ENCODE measurements around the gene CNPY1. TPM values are rescaled to one million over a fixed set of nuclear protein-coding genes. Genes with fewer than 3 reads are reported as not detected.

Gene CNPY1
- total RNA-seq, 5 donors from 2014 or later (not counting 1 experiment from before 2014, with no cell fraction given), result not detected

GRCh38 chr7:155467846-155468784 is 78.2 kb downstream of the CNPY1 start:
- 7% methylated on average over 69 of the region's 70 CpGs for WGBS (ENCODE audit: insufficient coverage)
- H3K4me1 Mint-ChIP-seq, result peaks cover 5 to 28% (median 26%) of the 10 kb centered on the region in 3 donors
- peak in 2 of 4 experiments; percentile 13 to 22 for ATAC-seq (replicated peaks in 1 of 4)
- H3K27ac Mint-ChIP-seq, result no peak overlapping the region
- POLR2A ChIA-PET, result no interaction called here
- H3K4me3 Mint-ChIP-seq, result peak overlapping the region in 1 of 3 donors; percentile 35
- H3K36me3 ChIP-seq (ENCODE audit: control insufficient read depth in 2 of 2, extremely low read depth in 1 of 2, insufficient read depth in 1 of 2, low read length in 1 of 2), result no peaks in the 10 kb centered on the region
- H3K4me1 ChIP-seq (ENCODE audit: control insufficient read depth in 1 of 2, extremely low read depth in 1 of 2, insufficient read depth in 2 of 2, low read length in 2 of 2), result peaks cover 2 to 34% of the 10 kb centered on the region in 2 experiments
- no peak for DNase-seq
- H3K4me3 ChIP-seq (ENCODE audit: control insufficient read depth in 1 of 2, extremely low read depth in 1 of 2, low read length in 1 of 2), result no peak overlapping the region
- H3K9me3 ChIP-seq, result no peaks in the 10 kb centered on the region
- H3K36me3 Mint-ChIP-seq, result no peaks in the 10 kb centered on the region
- peaks cover 31 to 93% of the 10 kb centered on the region in 2 experiments for H3K27me3 ChIP-seq (replicated peaks in 1 of 2; ENCODE audit: control insufficient read depth in 2 of 2, extremely low read depth in 1 of 2, insufficient read depth in 2 of 2, low read length in 1 of 2)
- H3K9me3 Mint-ChIP-seq, result no peaks in the 10 kb centered on the region
- no peak overlapping the region for H3K27ac ChIP-seq (ENCODE audit: low read length)
- peaks cover 62 to 84% of the 10 kb centered on the region in 2 donors for H3K27me3 Mint-ChIP-seq
- CTCF ChIA-PET, result no interaction called here

GRCh38 chr7:155466814-155467733 is 79.3 kb downstream of the CNPY1 start:
- Histone ChIP-seq H3K36me3 (ENCODE audit: control insufficient read depth in 2 of 2, extremely low read depth in 1 of 2, insufficient read depth in 1 of 2, low read length in 1 of 2) (no peaks in the 10 kb centered on the region), H3K27me3 (replicated peaks in 1 of 2; ENCODE audit: control insufficient read depth in 2 of 2, extremely low read depth in 1 of 2, insufficient read depth in 2 of 2, low read length in 1 of 2) (peaks cover 25 to 94% of the 10 kb centered on the region in 2 experiments), H3K27ac (ENCODE audit: low read length) (no peak overlapping the region), H3K9me3 (no peaks in the 10 kb centered on the region), H3K4me1 (ENCODE audit: control insufficient read depth in 1 of 2, extremely low read depth in 1 of 2, insufficient read depth in 2 of 2, low read length in 2 of 2) (peaks cover 2 to 34% of the 10 kb centered on the region in 2 experiments), H3K4me3 (ENCODE audit: control insufficient read depth in 1 of 2, extremely low read depth in 1 of 2, low read length in 1 of 2) (peak overlapping the region in 1 of 2 donors; percentile 23)
- peaks cover 60 to 84% of the 10 kb centered on the region in 2 donors for H3K27me3 Mint-ChIP-seq
- peak in 21 of 35 experiments; percentile 4 to 37 (median 18) for DNase-seq
- WGBS (ENCODE audit: insufficient coverage), result 7% methylated on average over 64 of the region's 78 CpGs
- H3K36me3 Mint-ChIP-seq, result no peaks in the 10 kb centered on the region
- no peak overlapping the region for H3K27ac Mint-ChIP-seq
- ChIA-PET CTCF (no interaction called here), POLR2A (no interaction called here)
- peak in 3 of 4 experiments; percentile 33 to 47 (median 42) for ATAC-seq (replicated peaks in 1 of 4)
- H3K4me3 Mint-ChIP-seq, result peak overlapping the region; percentile 4 to 35 (median 34)
- H3K4me1 Mint-ChIP-seq, result peaks cover 9 to 26% (median 24%) of the 10 kb centered on the region in 3 donors
- no peaks in the 10 kb centered on the region for H3K9me3 Mint-ChIP-seq

DNA sequence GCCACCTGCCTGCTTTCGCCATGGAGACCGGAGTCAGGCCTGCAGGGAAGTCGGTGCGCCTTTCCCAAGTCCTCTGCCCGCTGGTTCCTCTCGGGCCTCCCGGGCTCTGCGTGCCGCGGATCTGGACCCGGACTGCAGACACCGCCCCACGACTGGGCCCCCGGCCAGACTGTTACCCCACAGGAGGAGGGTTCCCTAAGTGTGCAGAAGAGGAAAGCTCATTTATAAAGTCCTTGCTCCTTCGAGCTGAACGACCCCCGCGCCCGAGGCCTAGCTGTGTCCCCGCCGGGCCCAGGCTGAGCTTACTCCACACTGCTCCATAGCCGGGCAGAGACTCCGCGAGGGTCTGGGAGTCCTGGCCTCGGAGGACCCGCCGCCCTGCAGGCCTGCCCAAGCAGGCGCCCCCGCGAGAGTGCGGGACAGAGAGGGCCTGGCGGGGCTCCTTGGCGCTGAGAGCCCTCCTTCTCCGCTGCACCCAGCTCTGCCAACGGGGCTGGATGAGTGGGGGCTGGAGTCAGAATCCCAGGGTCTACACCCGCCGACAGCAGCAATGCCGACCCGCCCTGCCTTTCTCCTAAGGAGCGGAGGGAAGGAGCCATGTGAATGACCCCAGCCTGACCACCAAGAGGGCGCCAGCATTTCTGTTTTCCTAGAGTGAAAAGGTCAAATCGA is 80.1 kb downstream of the CNPY1 start:
- Histone ChIP-seq H3K4me3 (ENCODE audit: control insufficient read depth in 1 of 2, extremely low read depth in 1 of 2, low read length in 1 of 2) (peak overlapping the region in 1 of 2 donors; percentile 12), H3K27me3 (replicated peaks in 1 of 2; ENCODE audit: control insufficient read depth in 2 of 2, extremely low read depth in 1 of 2, insufficient read depth in 2 of 2, low read length in 1 of 2) (peaks cover 27 to 94% of the 10 kb centered on the region in 2 experiments), H3K27ac (ENCODE audit: low read length) (no peak overlapping the region), H3K4me1 (ENCODE audit: control insufficient read depth in 1 of 2, extremely low read depth in 1 of 2, insufficient read depth in 2 of 2, low read length in 2 of 2) (peaks cover 2 to 34% of the 10 kb centered on the region in 2 experiments), H3K9me3 (no peaks in the 10 kb centered on the region), H3K36me3 (ENCODE audit: control insufficient read depth in 2 of 2, extremely low read depth in 1 of 2, insufficient read depth in 1 of 2, low read length in 1 of 2) (no peaks in the 10 kb centered on the region)
- Mint-ChIP-seq H3K4me1 (peaks cover 10 to 25% (median 23%) of the 10 kb centered on the region in 3 donors), H3K4me3 (peak overlapping the region in 1 of 3 donors; percentile 35), H3K9me3 (no peaks in the 10 kb centered on the region), H3K36me3 (no peaks in the 10 kb centered on the region), H3K27me3 (peaks cover 57 to 86% of the 10 kb centered on the region in 2 donors), H3K27ac (no peak overlapping the region)
- ChIA-PET POLR2A (no interaction called here), CTCF (no interaction called here)
- DNase-seq (no peak), ATAC-seq (replicated peaks in 1 of 4) (no peak)
- WGBS (ENCODE audit: insufficient coverage), result 11% methylated on average over 35 of the region's 42 CpGs

DNA sequence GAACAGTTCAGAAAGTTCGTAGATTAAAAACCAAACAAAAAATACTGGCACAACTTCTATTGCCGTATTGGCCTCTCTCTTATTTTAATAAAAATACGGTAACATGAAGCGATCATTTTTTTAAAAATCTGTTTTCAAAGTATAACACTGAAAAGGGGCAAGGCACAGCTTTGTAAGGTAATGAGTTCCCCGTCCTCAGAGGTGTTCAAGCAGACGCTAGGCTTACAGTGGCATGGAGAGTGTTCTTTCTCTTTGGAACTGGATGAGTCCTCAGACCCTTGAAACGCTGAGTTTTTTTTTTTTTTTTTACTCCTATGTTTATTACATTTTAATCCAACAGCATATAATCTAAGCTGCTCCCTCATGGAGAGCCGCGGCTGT is 80.6 kb downstream of the CNPY1 start:
- no peak overlapping the region for H3K4me3 Mint-ChIP-seq
- ATAC-seq (replicated peaks in 1 of 4), result no peak
- CTCF ChIA-PET, result interaction anchor here in 1 of 2 donors (0.7 kb wide), 1 partner anchor 121 kb away, joined by 5 read pairs; no protein-coding TSS in a partner anchor

GRCh38 chr7:155464948-155465739 is 81.2 kb downstream of the CNPY1 start:
- WGBS (ENCODE audit: insufficient coverage), result 13% methylated on average over 30 of the region's 33 CpGs
- peaks cover 10 to 23% (median 21%) of the 10 kb centered on the region in 3 donors for H3K4me1 Mint-ChIP-seq
- no peaks in the 10 kb centered on the region for H3K9me3 Mint-ChIP-seq
- CTCF ChIA-PET, result interaction anchor here in 1 of 2 donors (0.7 kb wide), 1 partner anchor 120 kb away, joined by 5 read pairs; no protein-coding TSS in a partner anchor
- ATAC-seq (replicated peaks in 1 of 4) (no peak), DNase-seq (no peak)
- Histone ChIP-seq H3K27ac (ENCODE audit: low read length) (no peak overlapping the region), H3K27me3 (replicated peaks in 1 of 2; ENCODE audit: control insufficient read depth in 2 of 2, extremely low read depth in 1 of 2, insufficient read depth in 2 of 2, low read length in 1 of 2) (peaks cover 24 to 94% of the 10 kb centered on the region in 2 experiments), H3K9me3 (no peaks in the 10 kb centered on the region), H3K4me3 (ENCODE audit: control insufficient read depth in 1 of 2, extremely low read depth in 1 of 2, low read length in 1 of 2) (peak overlapping the region in 1 of 2 donors; percentile 17), H3K36me3 (ENCODE audit: control insufficient read depth in 2 of 2, extremely low read depth in 1 of 2, insufficient read depth in 1 of 2, low read length in 1 of 2) (no peaks in the 10 kb centered on the region), H3K4me1 (ENCODE audit: control insufficient read depth in 1 of 2, extremely low read depth in 1 of 2, insufficient read depth in 2 of 2, low read length in 2 of 2) (peaks cover 2 to 34% of the 10 kb centered on the region in 2 experiments)
- POLR2A ChIA-PET, result no interaction called here
- no peak overlapping the region for H3K4me3 Mint-ChIP-seq
- H3K36me3 Mint-ChIP-seq, result no peaks in the 10 kb centered on the region
- H3K27ac Mint-ChIP-seq, result peak overlapping the region in 1 of 2 donors; percentile 8
- peaks cover 51 to 85% of the 10 kb centered on the region in 2 donors for H3K27me3 Mint-ChIP-seq

More for the DNA sequence above, 80.6 kb downstream of the CNPY1 start:
- peaks cover 10 to 23% (median 21%) of the 10 kb centered on the region in 3 donors for H3K4me1 Mint-ChIP-seq
- 17% methylated on average over 2 of the region's 9 CpGs for WGBS (ENCODE audit: insufficient coverage)
- Histone ChIP-seq H3K9me3 (no peaks in the 10 kb centered on the region), H3K27me3 (replicated peaks in 1 of 2; ENCODE audit: control insufficient read depth in 2 of 2, extremely low read depth in 1 of 2, insufficient read depth in 2 of 2, low read length in 1 of 2) (peaks cover 27 to 94% of the 10 kb centered on the region in 2 experiments), H3K27ac (ENCODE audit: low read length) (no peak overlapping the region), H3K4me1 (ENCODE audit: control insufficient read depth in 1 of 2, extremely low read depth in 1 of 2, insufficient read depth in 2 of 2, low read length in 2 of 2) (peaks cover 2 to 34% of the 10 kb centered on the region in 2 experiments), H3K4me3 (ENCODE audit: control insufficient read depth in 1 of 2, extremely low read depth in 1 of 2, low read length in 1 of 2) (no peak overlapping the region), H3K36me3 (ENCODE audit: control insufficient read depth in 2 of 2, extremely low read depth in 1 of 2, insufficient read depth in 1 of 2, low read length in 1 of 2) (no peaks in the 10 kb centered on the region)
- POLR2A ChIA-PET, result no interaction called here
- no peaks in the 10 kb centered on the region for H3K36me3 Mint-ChIP-seq
- no peak overlapping the region for H3K27ac Mint-ChIP-seq
- no peak for DNase-seq
- no peaks in the 10 kb centered on the region for H3K9me3 Mint-ChIP-seq
- peaks cover 57 to 86% of the 10 kb centered on the region in 2 donors for H3K27me3 Mint-ChIP-seq
